ENCODE measurements around the gene CGN. TPM values are rescaled to one million over a fixed set of nuclear protein-coding genes. Genes with fewer than 3 reads are reported as not detected.

The CGN gene
- total and polyA plus RNA-seq, 2 of the 13 experiments (the other 11 are each of a cell fraction or from before 2014, with no cell fraction given), result 0.75 to 0.81 TPM

- TF ChIP-seq, protein P1, sequence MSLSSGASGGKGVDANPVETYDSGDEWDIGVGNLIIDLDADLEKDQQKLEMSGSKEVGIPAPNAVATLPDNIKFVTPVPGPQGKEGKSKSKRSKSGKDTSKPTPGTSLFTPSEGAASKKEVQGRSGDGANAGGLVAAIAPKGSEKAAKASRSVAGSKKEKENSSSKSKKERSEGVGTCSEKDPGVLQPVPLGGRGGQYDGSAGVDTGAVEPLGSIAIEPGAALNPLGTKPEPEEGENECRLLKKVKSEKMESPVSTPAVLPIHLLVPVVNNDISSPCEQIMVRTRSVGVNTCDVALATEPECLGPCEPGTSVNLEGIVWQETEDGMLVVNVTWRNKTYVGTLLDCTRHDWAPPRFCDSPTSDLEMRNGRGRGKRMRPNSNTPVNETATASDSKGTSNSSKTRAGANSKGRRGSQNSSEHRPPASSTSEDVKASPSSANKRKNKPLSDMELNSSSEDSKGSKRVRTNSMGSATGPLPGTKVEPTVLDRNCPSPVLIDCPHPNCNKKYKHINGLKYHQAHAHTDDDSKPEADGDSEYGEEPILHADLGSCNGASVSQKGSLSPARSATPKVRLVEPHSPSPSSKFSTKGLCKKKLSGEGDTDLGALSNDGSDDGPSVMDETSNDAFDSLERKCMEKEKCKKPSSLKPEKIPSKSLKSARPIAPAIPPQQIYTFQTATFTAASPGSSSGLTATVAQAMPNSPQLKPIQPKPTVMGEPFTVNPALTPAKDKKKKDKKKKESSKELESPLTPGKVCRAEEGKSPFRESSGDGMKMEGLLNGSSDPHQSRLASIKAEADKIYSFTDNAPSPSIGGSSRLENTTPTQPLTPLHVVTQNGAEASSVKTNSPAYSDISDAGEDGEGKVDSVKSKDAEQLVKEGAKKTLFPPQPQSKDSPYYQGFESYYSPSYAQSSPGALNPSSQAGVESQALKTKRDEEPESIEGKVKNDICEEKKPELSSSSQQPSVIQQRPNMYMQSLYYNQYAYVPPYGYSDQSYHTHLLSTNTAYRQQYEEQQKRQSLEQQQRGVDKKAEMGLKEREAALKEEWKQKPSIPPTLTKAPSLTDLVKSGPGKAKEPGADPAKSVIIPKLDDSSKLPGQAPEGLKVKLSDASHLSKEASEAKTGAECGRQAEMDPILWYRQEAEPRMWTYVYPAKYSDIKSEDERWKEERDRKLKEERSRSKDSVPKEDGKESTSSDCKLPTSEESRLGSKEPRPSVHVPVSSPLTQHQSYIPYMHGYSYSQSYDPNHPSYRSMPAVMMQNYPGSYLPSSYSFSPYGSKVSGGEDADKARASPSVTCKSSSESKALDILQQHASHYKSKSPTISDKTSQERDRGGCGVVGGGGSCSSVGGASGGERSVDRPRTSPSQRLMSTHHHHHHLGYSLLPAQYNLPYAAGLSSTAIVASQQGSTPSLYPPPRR (CRISPR knock-in tag; IDR thresholded peaks at IDR 0.05; ENCODE audit: borderline replicate concordance), result no peak
- TF ChIP-seq RORA (CRISPR knock-in tag; IDR thresholded peaks at IDR 0.05) (no peak), ZFP1 (CRISPR knock-in tag; IDR thresholded peaks at IDR 0.05) (no peak), MATR3 (CRISPR knock-in tag; IDR thresholded peaks at IDR 0.05) (no peak), RBM39 (IDR thresholded peaks at IDR 0.05; ENCODE audit: low read depth, low read length, poor library complexity, severe bottlenecking) (no peak), CBX1 (IDR thresholded peaks at IDR 0.05; ENCODE audit: low read depth) (no peak), TBP (CRISPR knock-in tag; IDR thresholded peaks at IDR 0.05) (no peak), LBX2 (CRISPR knock-in tag; IDR thresholded peaks at IDR 0.05; ENCODE audit: borderline replicate concordance) (no peak), ELF1 (CRISPR knock-in tag; IDR thresholded peaks at IDR 0.05) (no peak), SP1 (IDR thresholded peaks at IDR 0.05) (no peak), SP1 (CRISPR knock-in tag; IDR thresholded peaks at IDR 0.05) (no peak), ZNF619 (CRISPR knock-in tag; IDR thresholded peaks at IDR 0.05) (no peak), ETS1 (CRISPR knock-in tag; IDR thresholded peaks at IDR 0.05) (no peak)
These were observed 29.2 kb upstream of the CGN start (continued) for GRCh38 chr1:151482017-151482416.
